Mesenchymal stem cell (in vitro differentiated cells and primary cell): ENCODE results near the gene TMEM140.

Source experiments
- DNase-seq: peaks from one replicate; pipeline ENCODE4 v3.0.0-alpha.2; 2013
- H2AFZ ChIP-seq: one replicate; pipeline ENCODE4 v1.6.1; 2013; ENCODE audit warnings: low read depth, mild to moderate bottlenecking, control low read depth, inconsistent platforms, low read length, moderate library complexity
- H2AK5ac ChIP-seq: 2 replicates; pipeline ENCODE4 v1.6.1; 2013; ENCODE audit warnings: low read length, moderate library complexity, mild to moderate bottlenecking, inconsistent platforms; ENCODE audit not compliant: severe bottlenecking
- H2BK120ac ChIP-seq: one replicate; pipeline ENCODE4 v1.6.1; 2013; ENCODE audit warnings: low read depth, mild to moderate bottlenecking, inconsistent platforms, low read length, moderate library complexity
- H2BK12ac ChIP-seq, 2 experiments: one replicate each; pipeline ENCODE4 v1.6.1; 2013; ENCODE audit warnings: inconsistent platforms in 2 of 2, low read length in 2 of 2, mild to moderate bottlenecking in 2 of 2, moderate library complexity in 2 of 2, control low read depth in 1 of 2
- H2BK15ac ChIP-seq: one replicate; pipeline ENCODE4 v1.6.1; 2013; ENCODE audit warnings: mild to moderate bottlenecking, low read depth, inconsistent platforms; ENCODE audit not compliant: poor library complexity, severe bottlenecking
- H2BK5ac ChIP-seq: 2 replicates; pipeline ENCODE4 v1.6.1; 2013; ENCODE audit warnings: low read depth, mild to moderate bottlenecking, low read length, control low read depth, inconsistent platforms; ENCODE audit not compliant: poor library complexity, severe bottlenecking
- H3K14ac ChIP-seq, 2 experiments: one replicate each; pipeline ENCODE4 v1.6.1; 2013; ENCODE audit warnings: inconsistent platforms in 2 of 2, low read length in 2 of 2, control low read depth in 1 of 2, mild to moderate bottlenecking in 1 of 2, moderate library complexity in 1 of 2
- H3K18ac ChIP-seq, 2 experiments: one replicate each; pipeline ENCODE4 v1.6.1; 2013; ENCODE audit warnings: inconsistent platforms in 2 of 2, low read length in 2 of 2, control low read depth in 1 of 2, low read depth in 1 of 2, mild to moderate bottlenecking in 1 of 2
- H3K23ac ChIP-seq, 2 experiments: one replicate each; pipeline ENCODE4 v1.6.1; 2013; ENCODE audit warnings: inconsistent platforms in 2 of 2, low read length in 2 of 2, mild to moderate bottlenecking in 2 of 2, moderate library complexity in 2 of 2, control low read depth in 1 of 2
- H3K27ac ChIP-seq: 2 replicates; pipeline ENCODE4 v1.5.1; 2013; ENCODE audit warnings: mild to moderate bottlenecking, moderate library complexity, low read length, control low read depth, inconsistent platforms; ENCODE audit not compliant: poor library complexity, severe bottlenecking
- H3K27me3 ChIP-seq, 2 experiments: 2 replicates each; pipeline versions ENCODE4 v1.6.1 to v1.7.0; 2013; ENCODE audit warnings: low read length in 2 of 2, mild to moderate bottlenecking in 2 of 2, moderate library complexity in 2 of 2, control low read depth in 1 of 2, inconsistent platforms in 1 of 2; ENCODE audit not compliant: control insufficient read depth in 1 of 2, insufficient read depth in 1 of 2
- H3K36me3 ChIP-seq, 2 experiments: 2 replicates each; pipeline versions ENCODE4 v1.6.1 to v1.7.0; 2013; ENCODE audit warnings: low read length in 2 of 2, control low read depth in 1 of 2, inconsistent platforms in 1 of 2, low read depth in 1 of 2, mild to moderate bottlenecking in 1 of 2; ENCODE audit not compliant: insufficient read depth in 2 of 2, control insufficient read depth in 1 of 2
- H3K4ac ChIP-seq, 2 experiments: one replicate each; pipeline ENCODE4 v1.6.1; 2013; ENCODE audit warnings: inconsistent platforms in 2 of 2, low read length in 2 of 2, mild to moderate bottlenecking in 2 of 2, moderate library complexity in 2 of 2, control low read depth in 1 of 2, low read depth in 1 of 2
- H3K4me1 ChIP-seq: 2 replicates; pipeline ENCODE4 v1.6.1; 2013; ENCODE audit warnings: low read depth, low read length, control low read depth; ENCODE audit not compliant: control insufficient read depth, insufficient read depth
- H3K4me2 ChIP-seq: 2 replicates; pipeline ENCODE4 v1.6.1; 2013; ENCODE audit warnings: low read length, mild to moderate bottlenecking, inconsistent platforms; ENCODE audit not compliant: poor library complexity, severe bottlenecking
- H3K4me3 ChIP-seq, 2 experiments: 2 replicates each; pipeline versions ENCODE4 v1.5.1 to v1.7.0; 2013; ENCODE audit warnings: low read length in 2 of 2, mild to moderate bottlenecking in 2 of 2, control low read depth in 1 of 2, low read depth in 1 of 2; ENCODE audit not compliant: insufficient read depth in 1 of 2
- H3K79me1 ChIP-seq: replicated peaks from 2 replicates; pipeline ENCODE4 v1.6.1; 2013; ENCODE audit warnings: mild to moderate bottlenecking, control low read depth, low read length, inconsistent platforms; ENCODE audit not compliant: poor library complexity, severe bottlenecking
- H3K9ac ChIP-seq: 2 replicates; pipeline ENCODE4 v1.7.0; 2013; ENCODE audit warnings: mild to moderate bottlenecking, low read length, moderate library complexity
- H3K9me3 ChIP-seq: 2 replicates; pipeline ENCODE4 v1.7.0; 2013; ENCODE audit warnings: mild to moderate bottlenecking, low read length; ENCODE audit not compliant: control insufficient read depth
- H4K8ac ChIP-seq: one replicate; pipeline ENCODE4 v1.6.1; 2013; ENCODE audit warnings: inconsistent platforms, mild to moderate bottlenecking, low read length, moderate library complexity
- H4K91ac ChIP-seq: one replicate; pipeline ENCODE4 v1.6.1; 2013; ENCODE audit warnings: mild to moderate bottlenecking, low read length, inconsistent platforms
- WGBS: methylation state at CpG from one replicate; pipeline ENCODE4 v1.1.7; 2013; ENCODE audit warnings: mixed read lengths; 5-methylcytosine and 5-hydroxymethylcytosine counted together

TMEM140 gene

GRCh38 chr7:135197906-135198655 is 50.2 kb downstream of the TMEM140 start:
- WGBS = 98% methylated on average over 12 of the region's 15 CpGs
- DNase-seq = peak; percentile 7
- H3K27ac ChIP-seq = no peak overlapping the region

GRCh38 chr7:135199439-135199838 is 51.6 kb downstream of the TMEM140 start:
- Histone ChIP-seq H2AFZ (no peak overlapping the region), H3K79me1 (peaks cover 35% of the 10 kb centered on the region), H3K23ac (no peak overlapping the region), H3K4me1 (peaks cover 38% of the 10 kb centered on the region), H4K8ac (no peak overlapping the region), H3K4ac (no peak overlapping the region), H2BK15ac (no peak overlapping the region), H3K36me3 (peaks cover 47 to 88% of the 10 kb centered on the region in 2 experiments), H3K9ac (no peak overlapping the region), H2BK5ac (no peak overlapping the region), H3K27me3 (no peaks in the 10 kb centered on the region), H2AK5ac (peak overlapping the region; percentile 67), H3K9me3 (no peaks in the 10 kb centered on the region), H2BK12ac (no peak overlapping the region), H3K14ac (no peak overlapping the region), H3K18ac (no peak overlapping the region), H3K4me2 (no peak overlapping the region), H2BK120ac (no peak overlapping the region), H3K27ac (no peak overlapping the region), H4K91ac (no peak overlapping the region), H3K4me3 (no peak overlapping the region)
- DNase-seq = no peak
- 96% methylated on average over 4 of the region's 4 CpGs for WGBS

More at GRCh38 chr7:135197906-135198655, 50.2 kb downstream of the TMEM140 start:
- H3K27me3 ChIP-seq = no peaks in the 10 kb centered on the region
- no peaks in the 10 kb centered on the region for H3K9me3 ChIP-seq
- H2BK15ac ChIP-seq = no peak overlapping the region
- H2AFZ ChIP-seq = no peak overlapping the region
- no peak overlapping the region for H3K4me2 ChIP-seq
- no peak overlapping the region for H2BK120ac ChIP-seq
- H2AK5ac ChIP-seq = peak overlapping the region; percentile 15
- H3K4me1 ChIP-seq = peaks cover 38% of the 10 kb centered on the region
- no peak overlapping the region for H3K4me3 ChIP-seq
- no peak overlapping the region for H2BK12ac ChIP-seq
- no peak overlapping the region for H2BK5ac ChIP-seq
- H3K36me3 ChIP-seq = peaks cover 46 to 86% of the 10 kb centered on the region in 2 experiments
- peaks cover 35% of the 10 kb centered on the region for H3K79me1 ChIP-seq
- H3K4ac ChIP-seq = no peak overlapping the region
- no peak overlapping the region for H3K14ac ChIP-seq
- H3K23ac ChIP-seq = no peak overlapping the region
- no peak overlapping the region for H4K8ac ChIP-seq
- H4K91ac ChIP-seq = no peak overlapping the region
- no peak overlapping the region for H3K18ac ChIP-seq
- no peak overlapping the region for H3K9ac ChIP-seq

- Histone ChIP-seq H3K4ac (no peak overlapping the region), H2BK5ac (no peak overlapping the region), H2AK5ac (no peak overlapping the region), H2BK15ac (no peak overlapping the region), H3K9ac (no peak overlapping the region), H3K4me1 (peaks cover 33% of the 10 kb centered on the region), H3K27ac (no peak overlapping the region), H3K4me3 (no peak overlapping the region), H3K4me2 (no peak overlapping the region), H3K36me3 (peaks cover 48 to 90% of the 10 kb centered on the region in 2 experiments), H4K91ac (no peak overlapping the region), H3K79me1 (peaks cover 39% of the 10 kb centered on the region), H2AFZ (no peak overlapping the region), H2BK120ac (no peak overlapping the region), H3K27me3 (no peaks in the 10 kb centered on the region), H3K14ac (no peak overlapping the region), H2BK12ac (no peak overlapping the region), H3K9me3 (no peaks in the 10 kb centered on the region), H3K18ac (no peak overlapping the region), H4K8ac (no peak overlapping the region), H3K23ac (no peak overlapping the region)
- WGBS = 95% methylated on average over 2 of the region's 3 CpGs
- DNase-seq = no peak
These were observed 53.0 kb downstream of the TMEM140 start for GRCh38 chr7:135200821-135201331.

DNA sequence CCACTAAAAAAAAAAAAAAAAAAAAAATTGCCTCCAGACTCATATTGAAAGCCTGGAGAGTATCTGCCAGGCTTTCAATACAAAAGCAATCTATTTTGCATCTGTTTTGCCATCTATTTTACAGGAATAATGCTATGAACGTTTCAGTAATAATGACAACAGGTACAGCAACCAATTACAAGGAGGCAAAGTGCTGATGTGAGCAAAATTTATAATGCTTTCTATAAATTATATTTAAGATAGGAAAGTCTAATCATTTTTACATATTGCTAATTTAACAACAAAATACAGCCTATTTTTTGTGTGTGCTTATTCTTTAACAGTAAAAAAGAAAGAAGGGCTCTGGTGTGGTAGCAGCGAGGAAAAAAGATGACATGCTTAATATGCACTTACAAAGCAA is 53.5 kb downstream of the TMEM140 start:
- Histone ChIP-seq H3K4me1 (peaks cover 28% of the 10 kb centered on the region), H3K27ac (no peak overlapping the region), H3K79me1 (peaks cover 36% of the 10 kb centered on the region), H2BK12ac (no peak overlapping the region), H2BK120ac (no peak overlapping the region), H3K9me3 (no peaks in the 10 kb centered on the region), H3K14ac (no peak overlapping the region), H3K27me3 (no peaks in the 10 kb centered on the region), H3K23ac (no peak overlapping the region), H4K91ac (no peak overlapping the region), H2BK15ac (no peak overlapping the region), H3K4me3 (no peak overlapping the region), H3K4me2 (no peak overlapping the region), H2BK5ac (no peak overlapping the region), H2AFZ (no peak overlapping the region), H3K36me3 (peaks cover 45 to 87% of the 10 kb centered on the region in 2 experiments), H3K4ac (no peak overlapping the region), H3K18ac (no peak overlapping the region), H2AK5ac (no peak overlapping the region), H3K9ac (no peak overlapping the region), H4K8ac (no peak overlapping the region)
- no peak for DNase-seq
- WGBS = 100% methylated on average over 1 of the region's 2 CpGs
